A172 (cell line): ENCODE measurements around the gene OR5J2. TPM values are rescaled to one million over a fixed set of nuclear protein-coding genes. Genes with fewer than 3 reads are reported as not detected.
"Not testable (repeated sequence)": the region's sequence is repeated elsewhere in the genome, so short reads cannot be mapped to it uniquely, and the experiment has no call there.

Experiments
- DNase-seq: peaks from one replicate; pipeline ENCODE4 v3.0.0-alpha.2; 2015; ENCODE audit warnings: low spot score
- total RNA-seq: library from RNA; depleted of rRNA; stranded (reverse); fragments of >200 nt; shearing (Covaris generic); gene quantifications from 2 replicates; pipeline ENCODE4 v1.2.3, GENCODE V29; 2014; rRNA removed

Gene OR5J2
- not detected in 2 replicates for total RNA-seq

DNA sequence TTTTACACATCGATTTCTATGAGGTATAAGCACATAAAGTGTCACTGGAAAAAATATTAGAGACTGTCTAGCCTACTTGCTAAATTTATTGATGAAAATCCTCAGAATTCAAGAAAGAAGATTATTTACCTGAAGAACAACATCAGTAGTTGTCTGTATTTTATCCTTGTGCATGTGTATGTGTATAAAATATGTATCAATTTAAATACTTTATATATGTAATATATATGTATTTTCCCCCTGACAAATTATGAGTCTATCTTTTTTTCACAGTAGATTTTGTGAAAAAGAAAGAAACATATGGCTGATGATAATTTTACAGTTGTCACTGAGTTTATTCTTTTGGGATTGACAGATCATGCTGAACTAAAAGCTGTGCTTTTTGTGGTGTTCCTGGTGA is at the start of gene OR5J2:
Gene OR5J2 (plus strand): TSS at position 301 of the 400 bp plus-strand sequence. CDS start 0 bp downstream, at position 301.
- no peak for DNase-seq

DNA sequence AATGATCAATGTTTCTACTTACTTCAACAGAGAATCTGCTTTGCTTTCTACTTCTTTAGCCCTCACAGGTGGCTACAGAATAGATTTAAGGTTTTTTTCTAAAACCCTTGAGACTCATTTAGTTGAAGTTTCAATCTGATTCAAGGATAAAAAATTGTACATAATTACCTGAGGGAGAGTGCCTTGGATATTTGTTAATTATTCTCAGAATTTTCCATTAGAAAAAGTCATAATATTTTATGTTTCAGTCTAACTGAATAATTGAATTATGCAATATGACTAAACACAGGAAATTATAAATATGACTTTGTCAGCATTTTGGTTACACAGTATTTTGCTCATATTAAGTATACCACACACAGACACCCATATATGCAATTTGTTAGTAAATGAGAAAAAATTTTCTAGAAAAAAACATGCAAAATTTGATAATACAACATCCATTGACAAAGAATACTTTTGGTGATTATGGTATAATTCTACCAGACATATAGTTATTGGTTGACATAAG is 36.2 kb upstream of the OR5J2 start, which contains the start of gene OR8J3:
Gene OR8J3 (minus strand): TSS at position 51 of the 511 bp plus-strand sequence. CDS start 2,483 bp downstream, outside the sequence.
- DNase-seq, result no peak

DNA sequence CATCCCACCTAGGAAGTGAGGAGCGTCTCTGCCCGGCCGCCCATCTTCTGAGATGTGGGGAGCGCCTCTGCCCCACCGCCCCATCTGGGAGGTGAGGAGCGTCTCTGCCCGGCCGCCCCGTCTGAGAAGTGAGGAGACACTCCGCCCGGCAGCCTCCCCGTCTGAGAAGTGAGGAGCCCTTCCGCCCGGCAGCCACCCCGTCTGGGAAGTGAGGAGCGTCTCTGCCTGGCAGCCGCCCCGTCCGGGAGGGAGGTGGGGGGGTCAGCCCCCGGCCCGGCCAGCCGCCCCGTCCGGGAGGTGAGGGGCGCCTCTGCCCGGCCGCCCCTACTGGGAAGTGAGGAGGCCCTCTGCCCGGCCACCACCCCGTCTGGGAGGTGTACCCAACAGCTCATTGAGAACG is 32.7 kb upstream of the OR5J2 start:
- DNase-seq, result not testable (repeated sequence)

DNA sequence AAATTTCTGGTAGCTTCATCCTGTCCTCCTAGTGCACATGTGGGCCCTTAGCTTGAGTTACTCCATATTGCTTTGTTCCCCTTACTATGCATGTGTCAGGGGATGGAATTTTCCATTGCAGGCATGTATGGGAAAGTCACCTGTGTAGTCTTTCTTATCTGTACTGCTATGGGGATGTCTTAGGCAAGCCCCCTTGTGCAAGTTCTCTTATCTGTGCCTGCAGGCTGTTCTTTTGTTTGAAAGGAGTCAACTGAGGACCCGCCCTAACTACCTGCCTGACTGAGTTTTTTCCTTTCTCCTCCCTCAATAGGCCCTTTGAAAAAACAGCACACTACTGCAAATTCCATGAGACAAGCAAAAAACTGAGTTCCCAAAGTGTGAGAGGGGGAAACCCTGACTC is 25.0 kb upstream of the OR5J2 start:
- DNase-seq, result no peak

DNA sequence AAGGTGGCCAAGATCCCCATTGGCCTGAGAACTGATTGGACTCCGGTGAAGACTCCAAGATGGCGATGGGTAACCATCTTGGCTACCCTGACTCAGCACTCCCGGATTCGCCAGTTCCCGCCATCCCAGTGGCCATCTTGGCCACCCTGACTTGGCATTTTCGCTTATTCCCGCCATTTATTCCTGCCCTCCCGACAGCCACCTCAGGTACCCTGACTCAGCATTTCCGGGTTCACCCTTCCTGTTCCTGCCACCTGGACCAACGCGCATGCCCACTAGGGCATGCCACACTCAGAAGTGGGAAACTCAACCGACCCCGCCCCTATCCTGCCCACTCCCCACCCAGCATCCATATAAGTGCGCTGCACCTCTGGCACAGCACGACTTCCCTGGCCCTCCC is 24.1 kb upstream of the OR5J2 start:
- DNase-seq, result no peak

DNA sequence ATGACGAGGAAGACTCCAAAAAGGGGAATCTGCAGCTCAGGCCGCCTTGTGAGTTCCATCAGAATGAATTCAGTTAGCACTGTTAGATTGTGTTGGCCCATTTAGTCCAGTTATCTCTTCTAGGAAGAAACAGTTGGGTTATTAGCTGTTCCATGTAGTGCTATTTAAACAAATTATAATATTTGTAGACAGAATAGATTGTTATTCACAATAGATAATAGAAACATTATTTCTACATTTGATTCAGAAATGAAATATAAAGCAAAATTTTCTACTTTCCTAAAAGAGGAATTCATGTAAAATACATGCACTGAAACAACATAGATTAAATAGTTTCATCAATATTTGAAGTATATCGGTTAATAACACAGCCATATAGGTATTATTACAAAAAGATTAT is 16.2 kb upstream of the OR5J2 start, which contains the start of gene OR8K5:
Gene OR8K5 (minus strand): TSS at position 101 of the 400 bp plus-strand sequence. CDS start 0 bp downstream, at position 101.
- DNase-seq, result no peak

DNA sequence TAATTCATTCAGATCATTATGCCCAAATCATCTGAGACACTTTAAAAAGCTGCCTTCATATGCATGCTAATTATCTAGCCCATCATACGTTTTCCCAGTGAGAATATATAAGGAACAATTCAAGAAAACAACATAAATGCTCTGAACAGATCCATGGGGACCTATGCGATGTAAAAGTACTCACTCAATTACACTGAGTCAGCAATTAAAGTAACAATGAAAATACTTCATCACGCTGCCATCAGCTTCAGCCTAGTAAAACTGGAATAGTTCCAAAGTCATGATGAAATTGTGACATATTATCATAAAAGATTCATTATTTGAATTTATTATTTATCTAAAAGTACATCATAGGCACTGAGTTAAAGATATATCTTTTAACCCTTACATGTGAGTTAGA is 12.6 kb upstream of the OR5J2 start:
- no peak for DNase-seq

DNA sequence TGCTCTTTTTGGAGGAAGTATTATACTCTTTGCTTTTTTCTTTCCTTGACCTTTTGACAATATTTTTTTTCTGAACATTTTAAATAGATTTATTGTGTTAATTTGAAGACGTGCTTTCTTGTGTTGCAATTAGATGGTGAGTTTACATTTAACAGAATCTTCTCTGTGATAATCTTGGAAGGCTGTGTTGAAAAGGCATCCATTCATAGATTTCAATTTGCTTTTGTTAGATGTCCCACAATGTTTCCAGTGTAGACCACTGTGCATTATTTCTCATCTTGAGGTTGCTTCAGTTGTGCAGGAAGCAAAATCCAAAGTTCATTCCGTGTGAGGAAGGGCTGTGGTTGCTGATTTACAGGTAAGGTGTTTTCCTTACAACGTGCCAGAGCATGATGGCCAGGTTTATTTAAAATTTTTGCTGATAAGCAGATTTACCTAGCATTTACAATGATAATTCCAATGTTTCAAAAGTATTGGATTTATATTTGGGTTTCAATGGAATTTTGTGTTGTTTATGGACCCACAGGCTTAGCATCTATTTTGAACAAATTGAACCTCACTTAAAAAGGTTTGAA is 4.1 kb upstream of the OR5J2 start:
- no peak for DNase-seq

DNA sequence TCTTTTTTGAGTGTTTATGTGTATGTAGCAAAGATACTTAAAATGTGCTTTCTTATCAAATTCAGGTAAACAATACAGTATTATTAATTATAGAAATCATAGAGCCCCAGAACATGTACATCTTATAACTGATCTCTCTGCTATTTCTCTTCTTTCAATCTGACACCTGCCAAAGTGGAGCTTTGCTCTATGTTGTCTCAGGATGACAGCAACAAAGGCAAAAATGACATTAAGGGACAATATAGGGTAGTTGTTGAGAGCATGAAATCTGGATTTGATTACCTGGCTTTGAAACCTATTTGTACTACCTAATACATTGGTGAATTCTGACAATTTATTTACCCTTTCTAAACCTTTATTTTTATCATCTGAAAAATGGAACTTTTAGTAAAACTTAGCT is 7.0 kb downstream of the OR5J2 start:
- DNase-seq, result no peak

DNA sequence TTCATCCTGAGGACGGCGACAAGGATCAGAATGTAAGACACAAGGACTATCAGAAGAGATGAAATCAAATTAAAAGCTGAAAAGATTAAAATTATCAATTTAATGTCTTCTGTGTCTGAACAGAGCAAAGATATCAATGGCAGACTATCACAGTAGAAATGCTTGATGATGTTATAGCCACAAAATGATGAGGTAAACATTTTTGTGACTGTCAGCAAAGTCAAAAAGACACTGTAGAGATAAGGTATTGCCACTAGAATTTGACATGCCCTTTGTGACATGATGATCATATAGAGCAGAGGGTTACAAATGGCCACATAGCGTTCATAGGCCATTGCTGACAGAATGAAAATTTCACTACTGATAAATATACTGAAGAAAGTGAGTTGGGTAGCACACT is 12.2 kb downstream of the OR5J2 start:
- DNase-seq, result no peak

DNA sequence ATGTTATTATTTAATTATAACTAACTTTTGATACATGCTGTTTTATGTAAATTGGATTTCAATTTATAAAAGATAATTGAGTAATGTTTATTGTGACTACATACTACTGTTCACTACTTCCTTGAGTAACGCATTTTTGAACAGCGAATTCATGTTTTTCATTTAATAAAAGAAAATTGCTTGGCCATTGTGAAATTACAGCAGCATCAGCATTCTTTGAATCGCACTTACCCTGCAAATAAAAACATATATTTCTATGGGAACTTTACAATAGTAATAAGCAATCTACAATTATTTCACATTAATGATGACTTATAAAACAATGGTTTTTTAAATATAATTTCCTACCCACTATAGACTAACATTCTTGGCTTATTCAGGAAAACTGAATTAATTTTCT is 20.3 kb downstream of the OR5J2 start:
- no peak for DNase-seq

DNA sequence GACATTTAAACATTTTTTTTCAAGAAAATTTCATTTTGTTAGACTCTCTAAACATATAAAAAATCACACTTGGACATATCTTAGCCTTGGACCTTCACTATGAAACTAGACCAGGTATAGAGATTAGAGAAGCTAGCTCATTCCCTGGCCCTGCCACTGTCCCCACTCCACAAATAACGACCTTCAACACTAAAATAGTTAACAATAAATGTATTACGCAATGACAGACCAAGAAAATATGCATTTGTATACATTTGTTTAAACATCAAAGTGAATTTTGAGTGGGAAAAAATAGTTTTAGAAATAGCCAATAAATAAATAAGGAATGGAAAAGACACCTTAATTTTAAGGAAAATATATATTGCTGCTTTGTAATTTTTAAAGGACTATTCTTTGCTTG is 20.9 kb downstream of the OR5J2 start:
- no peak for DNase-seq

DNA sequence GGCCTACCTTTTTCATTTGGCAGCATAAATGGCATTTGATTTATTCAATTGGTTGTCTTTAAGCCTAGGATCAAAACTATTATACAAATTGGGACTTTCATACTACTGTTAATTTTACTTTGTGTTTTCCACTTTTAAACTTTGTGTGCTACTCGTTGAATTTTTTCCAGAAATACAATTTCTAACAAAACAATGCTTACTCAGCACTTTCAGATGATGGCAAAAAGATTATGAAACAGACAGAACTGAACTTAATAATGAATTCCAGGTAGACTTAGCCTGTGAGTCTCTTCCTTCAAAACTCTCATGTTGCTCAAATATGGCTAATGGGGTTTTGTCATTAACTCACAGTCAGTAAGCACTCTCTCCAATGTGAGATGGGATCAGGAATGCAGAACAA is 31.4 kb downstream of the OR5J2 start:
- no peak for DNase-seq

DNA sequence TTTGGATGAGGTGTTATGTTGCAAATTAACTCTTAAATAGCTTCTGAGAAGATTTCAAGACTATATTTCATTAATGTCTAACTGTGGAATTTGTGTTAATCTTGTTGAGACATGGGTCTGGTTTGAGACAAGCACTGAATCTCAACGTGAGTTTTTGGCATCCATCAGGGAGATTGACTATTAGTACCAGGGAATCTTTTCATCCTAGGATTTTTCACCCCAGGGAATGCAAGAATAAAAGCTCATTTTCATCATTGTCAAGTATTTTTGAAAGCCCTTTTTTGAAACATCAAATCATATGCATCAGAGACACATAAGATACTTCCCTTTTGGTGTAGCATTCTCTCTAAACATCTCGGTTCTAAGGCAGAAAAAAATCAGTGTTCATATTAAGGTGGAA is 38.1 kb downstream of the OR5J2 start:
- DNase-seq, result no peak

DNA sequence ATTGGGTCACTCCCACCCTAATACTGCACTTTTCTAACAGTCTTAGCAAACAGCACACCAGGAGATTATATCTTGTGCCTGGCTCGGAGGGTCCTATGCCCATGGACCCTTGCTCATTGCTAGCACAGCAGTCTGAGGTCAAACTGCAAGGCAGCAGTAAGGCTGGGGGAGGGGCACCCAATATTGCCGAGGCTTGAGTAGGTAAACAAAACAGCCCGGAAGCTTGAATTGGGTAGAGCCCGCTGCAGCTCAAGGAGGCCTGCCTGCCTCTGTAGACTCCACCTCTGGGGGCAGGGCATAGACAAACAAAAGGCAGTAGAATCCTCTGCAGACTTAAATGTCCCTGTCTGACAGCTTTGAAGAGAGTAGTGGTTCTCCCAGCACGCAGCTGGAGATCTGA is 43.3 kb downstream of the OR5J2 start:
- DNase-seq, result not testable (repeated sequence)

Other genes starting within 250 kb of the OR5J2 start
- gene OR5I1, start 240.2 kb upstream of the OR5J2 start, total RNA-seq, result not detected in 2 replicates
- gene OR10AG1, start 206.7 kb upstream of the OR5J2 start, total RNA-seq, result not detected in 2 replicates
- gene OR5F1, start 182.0 kb upstream of the OR5J2 start, total RNA-seq, result not detected in 2 replicates
- not detected in 2 replicates for gene OR5AS1, start 149.0 kb upstream of the OR5J2 start, total RNA-seq
- not detected in 2 replicates for gene OR8I2, start 83.3 kb upstream of the OR5J2 start, total RNA-seq
- gene OR8H2, start 72.9 kb upstream of the OR5J2 start, total RNA-seq, result not detected in 2 replicates
- gene OR8H3, start 54.2 kb upstream of the OR5J2 start, total RNA-seq, result not detected in 2 replicates
- gene OR8J3, start 36.4 kb upstream of the OR5J2 start, total RNA-seq, result not detected in 2 replicates
- gene OR8K5, start 16.3 kb upstream of the OR5J2 start, total RNA-seq, result not detected in 2 replicates
- gene OR5T2, start 57.6 kb downstream of the OR5J2 start, total RNA-seq, result not detected in 2 replicates
- not detected in 2 replicates for gene OR5T3, start 75.6 kb downstream of the OR5J2 start, total RNA-seq
- not detected in 2 replicates for gene OR5T1, start 97.5 kb downstream of the OR5J2 start, total RNA-seq
- not detected in 2 replicates for gene OR8H1, start 115.6 kb downstream of the OR5J2 start, total RNA-seq
- not detected in 2 replicates for gene OR8K3, start 138.5 kb downstream of the OR5J2 start, total RNA-seq
- not detected in 2 replicates for gene OR8K1, start 169.4 kb downstream of the OR5J2 start, total RNA-seq
- not detected in 2 replicates for gene OR8J1, start 177.7 kb downstream of the OR5J2 start, total RNA-seq
- not detected in 2 replicates for gene OR8U1, start 199.0 kb downstream of the OR5J2 start, total RNA-seq
- not detected in 2 replicates for gene OR5AL1, start 236.1 kb downstream of the OR5J2 start, total RNA-seq